ENCODE measurements around the gene AMACR.

DNA sequence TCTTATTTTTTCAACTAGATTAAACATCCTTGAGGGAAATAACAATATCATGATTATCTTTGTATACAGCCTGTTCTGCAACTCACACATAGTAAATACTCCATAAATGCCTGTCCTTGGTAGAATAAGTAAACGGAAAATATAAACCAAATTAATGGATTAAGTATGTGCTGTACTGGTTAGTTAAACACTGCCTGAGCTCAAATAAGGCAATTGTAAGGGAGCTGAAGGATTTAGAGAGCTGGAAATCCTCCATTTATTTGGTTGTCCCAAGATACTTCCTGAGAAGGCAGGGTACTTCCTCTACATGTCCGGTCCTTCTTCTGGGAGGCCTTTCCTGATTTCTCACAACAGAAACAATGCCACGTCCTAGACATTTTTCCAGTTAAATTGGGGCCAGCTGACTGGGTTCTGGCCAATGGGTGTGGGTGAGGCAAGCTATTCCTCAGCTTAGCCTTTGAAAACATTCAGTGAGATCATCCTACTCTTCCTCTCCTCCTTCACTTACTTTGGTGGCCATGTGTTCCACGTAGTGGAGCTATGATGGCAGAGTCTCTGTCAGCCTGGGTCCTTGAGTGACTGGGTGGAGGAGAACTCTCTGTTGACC, 43.6 kb upstream of the AMACR start:
- TF ChIP-seq POLR2A (IDR thresholded peaks at IDR 0.05) (no peak), CTCF (IDR thresholded peaks at IDR 0.05) (no peak)

Data from esophagus squamous epithelium (tissue), 4 donors.